Stomach (tissue), 9 donors: Measurements from ENCODE around the gene DENND2A. TPM values are rescaled to one million over a fixed set of nuclear protein-coding genes. Genes with fewer than 3 reads are reported as not detected.
A peak's percentile ranks its signal among the peaks of the same experiment; 100 is the strongest.
"Not testable (repeated sequence)": the region's sequence is repeated elsewhere in the genome, so short reads cannot be mapped to it uniquely, and the experiment has no call there.

Experiments
- DNase-seq, 2 donors: peaks; one replicate each; pipeline versions ENCODE4 v3.0.0 to v3.0.0-alpha.2; 2013 to 2019
- H3K27ac ChIP-seq, 5 donors: fragments of 200-600 bp in 4 of 5; sonication (generic) in 4 of 5; one replicate each; pipeline ENCODE4 v1.5.1; 2013 to 2019; ENCODE audit warnings: mild to moderate bottlenecking in 1 of 5, moderate library complexity in 1 of 5
- H3K27me3 ChIP-seq, 3 donors: fragments of 200-600 bp; sonication (generic); one replicate each; pipeline ENCODE4 v1.5.1; 2017 to 2019; ENCODE audit warnings: mixed run types in 1 of 3
- H3K36me3 ChIP-seq, 4 donors: fragments of 200-600 bp; sonication (generic); 1 replicate in 3 of 4; 2 replicates in 1 of 4; pipeline ENCODE4 v1.5.1; 2016 to 2019
- H3K4me1 ChIP-seq, 4 donors: fragments of 200-600 bp; sonication (generic); one replicate each; pipeline ENCODE4 v1.5.1; 2016 to 2019
- H3K4me3 ChIP-seq, 4 donors: fragments of 200-600 bp; sonication (generic) in 3 of 4; one replicate each; pipeline ENCODE4 v1.5.1; 2016 to 2019; ENCODE audit warnings: mild to moderate bottlenecking in 1 of 4
- H3K9me3 ChIP-seq, 4 donors: fragments of 200-600 bp; sonication (generic); one replicate each; pipeline ENCODE4 v1.5.1; 2016 to 2019
- CTCF ChIP-seq, 7 experiments: fragments of 450-650 bp in 4 of 7; fragments of 200-600 bp in 3 of 7; sonication (generic) in 3 of 7; IDR thresholded peaks; one replicate each; pipeline ENCODE4 v1.5.1; 2016 to 2019; ENCODE audit warnings: antibody characterized with exemption in 7 of 7, control low read depth in 2 of 7, mild to moderate bottlenecking in 1 of 7
- EP300 ChIP-seq: sonication (generic); formaldehyde crosslinking; IDR thresholded peaks from one replicate; pipeline ENCODE4 v1.6.1; 2017; ENCODE audit warnings: antibody characterized with exemption
- POLR2A ChIP-seq, 4 donors: fragments of 450-650 bp; IDR thresholded peaks; one replicate each; pipeline ENCODE4 v1.6.1; 2016; ENCODE audit warnings: antibody characterized with exemption in 4 of 4, control low read depth in 2 of 4, mild to moderate bottlenecking in 1 of 4, moderate library complexity in 1 of 4
- POLR2AphosphoS5 ChIP-seq, 3 donors: sonication (generic); formaldehyde crosslinking; IDR thresholded peaks; one replicate each; pipeline ENCODE4 v1.6.1; 2016; ENCODE audit warnings: antibody characterized with exemption in 3 of 3
- WGBS, 5 donors: extraction: QIAGEN DNeasy Blood & Tissue Kit in 3 of 5; methylation state at CpG; one replicate each; pipeline versions ENCODE4 v1.1.5 to v1.1.7; 2013 to 2018; 5-methylcytosine and 5-hydroxymethylcytosine counted together
- intact Hi-C: fragments of 100-400 bp; cut with DNase I; formaldehyde crosslinking; loops from one replicate; pipeline ENCODE4 v1.15.1; 2023; ENCODE audit warnings: low total_unique reads
- polyA plus RNA-seq, 3 donors: library from polyadenylated mRNA; stranded (reverse); fragments of 200-250 nt; gene quantifications; one replicate each; pipeline ENCODE4 v1.2.3, GENCODE V29; 2013
- total RNA-seq, 5 donors: library from RNA; depleted of rRNA; stranded (reverse); fragments of >200 nt; gene quantifications; one replicate each; pipeline versions ENCODE4 v1.1.0 to v1.2.3, GENCODE V29; 2014 to 2016
- donor health status: healthy with polysubstance abuse.
- donor health status: Bipolar disorder and iron deficiency.
- donor health status: healthy.

The DENND2A gene
- total and polyA plus RNA-seq, 8 donors = 1.8 to 17.8 (median 6.5) TPM

DNA sequence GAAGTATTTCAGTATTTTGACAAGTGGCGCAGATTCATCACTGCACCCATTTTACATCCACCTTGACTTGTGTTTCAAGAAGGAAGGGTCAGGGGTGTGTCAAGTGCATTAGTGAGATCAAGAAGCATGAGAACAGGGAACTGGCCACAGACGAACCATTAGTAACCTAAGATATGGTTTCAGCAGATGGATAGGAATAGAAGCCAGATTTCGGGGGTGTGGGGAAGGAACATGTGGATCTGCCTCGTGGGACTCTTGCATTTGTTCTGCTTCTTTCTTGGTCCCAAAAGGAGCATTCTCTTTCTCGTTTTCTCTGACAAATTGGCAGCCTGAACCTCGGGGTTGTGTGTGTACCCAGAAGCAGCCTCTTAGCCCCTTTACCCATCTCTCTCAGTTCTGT, 9.6 kb downstream of the DENND2A start:
- peak overlapping the region in 4 of 5 donors; percentile 36 to 71 (median 58) for H3K27ac ChIP-seq
- 56 to 71% (median 63%) methylated on average over 6 of the region's 6 CpGs for WGBS, 5 donors
- no peaks in the 10 kb centered on the region for H3K9me3 ChIP-seq

GRCh38 chr7:140625908-140626868, 14.4 kb downstream of the DENND2A start:
- Histone ChIP-seq H3K4me3 (no peak overlapping the region), H3K27ac (peak overlapping the region in 4 of 5 donors; percentile 59 to 73 (median 67)), H3K27me3 (no peaks in the 10 kb centered on the region), H3K9me3 (no peaks in the 10 kb centered on the region), H3K4me1 (peaks cover 19 to 27% (median 22%) of the 10 kb centered on the region in 4 donors), H3K36me3 (no peaks in the 10 kb centered on the region)
- WGBS, 5 donors = 44 to 57% (median 53%) methylated on average over 17 of the region's 17 CpGs
- TF ChIP-seq POLR2AphosphoS5 (IDR thresholded peaks at IDR 0.05) (peak in 1 of 3 donors; percentile 38), CTCF (IDR thresholded peaks at IDR 0.05) (no peak), EP300 (no peak), POLR2A (IDR thresholded peaks at IDR 0.05) (no peak)
- intact Hi-C loops = no loop called here
- peak; percentile 72 to 96 for DNase-seq

More for the DNA sequence above, 9.6 kb downstream of the DENND2A start:
- TF ChIP-seq POLR2A (IDR thresholded peaks at IDR 0.05) (no peak), CTCF (IDR thresholded peaks at IDR 0.05) (no peak), POLR2AphosphoS5 (IDR thresholded peaks at IDR 0.05) (no peak), EP300 (no peak)
- Histone ChIP-seq H3K27me3 (peaks cover 0 to 2% (median 0%) of the 10 kb centered on the region in 3 donors), H3K4me1 (peaks cover 21 to 44% (median 24%) of the 10 kb centered on the region in 4 donors), H3K4me3 (no peak overlapping the region), H3K36me3 (no peaks in the 10 kb centered on the region)
- intact Hi-C loops = no loop called here
- DNase-seq = peak in 1 of 2 donors; percentile 41

GRCh38 chr7:140625192-140625558, 15.4 kb downstream of the DENND2A start:
- H3K27me3 ChIP-seq, H3K9me3 ChIP-seq, DNase-seq, H3K4me3 ChIP-seq, H3K36me3 ChIP-seq, intact Hi-C loops: not testable (repeated sequence)
- Histone ChIP-seq H3K4me1 (peaks cover 19 to 23% (median 22%) of the 10 kb centered on the region in 4 donors), H3K27ac (peak overlapping the region in 1 of 5 donors; percentile 66)
- WGBS, 5 donors = 89 to 94% (median 91%) methylated on average over 10 of the region's 10 CpGs

DNA sequence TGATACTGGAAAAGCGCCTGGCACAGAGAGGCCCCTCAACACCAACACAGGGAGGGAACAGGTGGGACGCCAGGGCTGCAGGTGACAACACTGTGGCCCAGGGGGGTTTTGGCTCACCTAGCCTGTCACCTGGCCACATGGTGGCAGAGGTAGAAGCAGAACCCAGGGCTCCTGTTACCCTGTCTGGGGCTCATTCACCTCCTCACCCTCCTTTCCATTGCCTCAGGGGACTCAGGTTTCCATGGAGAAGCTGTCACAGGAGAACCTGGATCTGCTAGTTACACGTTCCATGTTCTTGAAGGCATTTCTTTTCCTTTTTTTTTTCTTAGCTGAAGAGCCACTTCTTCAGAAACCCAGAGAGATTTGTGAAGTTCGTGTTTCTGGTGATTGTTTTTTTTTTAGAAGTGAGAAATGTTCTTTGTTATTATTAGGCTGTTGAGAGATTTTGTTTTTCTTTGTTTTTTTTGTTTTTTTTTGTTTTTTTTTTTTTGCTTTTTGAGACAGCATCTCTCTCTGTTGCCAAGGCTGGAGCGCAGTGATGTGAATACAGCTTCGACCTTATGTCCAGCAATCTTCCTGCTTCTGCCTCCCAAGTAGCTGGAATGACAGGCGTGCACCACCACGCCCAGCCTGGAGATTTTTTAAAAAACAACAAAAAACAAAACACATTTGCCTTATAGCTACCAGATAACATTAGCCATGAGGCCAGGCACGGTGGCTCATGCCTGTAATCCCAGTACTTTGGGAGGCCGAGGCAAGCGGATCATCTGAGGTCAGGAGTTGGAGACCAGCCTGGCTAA, 16.0 kb downstream of the DENND2A start:
- WGBS, 5 donors = 81 to 89% (median 84%) methylated on average over 11 of the region's 11 CpGs
- H3K9me3 ChIP-seq = no peaks in the 10 kb centered on the region
- peak overlapping the region in 3 of 5 donors; percentile 20 to 55 (median 39) for H3K27ac ChIP-seq
- no peak overlapping the region for H3K4me3 ChIP-seq
- peaks cover 19 to 23% (median 22%) of the 10 kb centered on the region in 4 donors for H3K4me1 ChIP-seq
- DNase-seq = peak in 1 of 2 donors; percentile 52
- intact Hi-C loops = no loop called here
- no peaks in the 10 kb centered on the region for H3K36me3 ChIP-seq
- H3K27me3 ChIP-seq = no peaks in the 10 kb centered on the region
- TF ChIP-seq POLR2AphosphoS5 (IDR thresholded peaks at IDR 0.05) (no peak), EP300 (no peak), POLR2A (IDR thresholded peaks at IDR 0.05) (no peak), CTCF (IDR thresholded peaks at IDR 0.05) (no peak)
